GM23338 (cell line): ENCODE measurements around the gene TOLLIP. TPM values are rescaled to one million over a fixed set of nuclear protein-coding genes. Genes with fewer than 3 reads are reported as not detected.

Experiments
- ATAC-seq: fragments of 200-7000 bp; cut with Tn5 transposase; 3 replicates; pipeline ENCODE4 v1.9.1; 2020
- DNase-seq: peaks from one replicate; pipeline ENCODE4 v3.0.0-alpha.2; 2015; ENCODE audit warnings: low spot score
- H2AFZ ChIP-seq: fragments of 200-600 bp; sonication (generic); 2 replicates; pipeline ENCODE4 v1.8.0; 2016; ENCODE audit warnings: antibody characterized with exemption, mild to moderate bottlenecking, moderate library complexity
- H3F3A ChIP-seq: fragments of 200-600 bp; sonication (generic); replicated peaks from 2 replicates; pipeline ENCODE4 v1.8.0; 2017; ENCODE audit warnings: antibody characterized with exemption, mixed run types, low read depth
- H3K27ac ChIP-seq: fragments of 200-600 bp; sonication (generic); 2 replicates; pipeline ENCODE4 v1.6.1; 2016; ENCODE audit warnings: low read depth
- H3K27me3 ChIP-seq: fragments of 200-600 bp; sonication (generic); 2 replicates; pipeline ENCODE4 v1.8.0; 2016; ENCODE audit warnings: mild to moderate bottlenecking, mixed run types, moderate library complexity; ENCODE audit not compliant: insufficient read depth
- H3K36me3 ChIP-seq: fragments of 200-600 bp; sonication (generic); 2 replicates; pipeline ENCODE4 v1.8.0; 2016; ENCODE audit warnings: mild to moderate bottlenecking; ENCODE audit not compliant: insufficient read depth
- H3K4me1 ChIP-seq: fragments of 200-600 bp; sonication (generic); 2 replicates; pipeline ENCODE4 v1.8.0; 2016; ENCODE audit warnings: mild to moderate bottlenecking, moderate library complexity; ENCODE audit not compliant: insufficient read depth
- H3K4me2 ChIP-seq: fragments of 200-600 bp; sonication (generic); 2 replicates; pipeline ENCODE4 v1.7.1; 2017; ENCODE audit warnings: mixed run types
- H3K4me3 ChIP-seq: fragments of 200-600 bp; sonication (generic); 2 replicates; pipeline ENCODE4 v1.6.1; 2016; ENCODE audit warnings: mixed run types
- H3K79me2 ChIP-seq: fragments of 200-600 bp; sonication (generic); replicated peaks from 2 replicates; pipeline ENCODE4 v1.8.0; 2017; ENCODE audit warnings: mild to moderate bottlenecking; ENCODE audit not compliant: insufficient read depth
- H3K9me2 ChIP-seq: fragments of 200-600 bp; sonication (generic); 2 replicates; pipeline ENCODE4 v1.8.0; 2017; ENCODE audit not compliant: insufficient read depth
- H4K20me1 ChIP-seq: fragments of 200-600 bp; sonication (generic); replicated peaks from 2 replicates; pipeline ENCODE4 v1.8.0; 2017; ENCODE audit warnings: mild to moderate bottlenecking; ENCODE audit not compliant: insufficient read depth
- H3K27ac Mint-ChIP-seq: 2 replicates; pipeline ENCODE4 v1.8.0; 2020; ENCODE audit warnings: inconsistent platforms, mild to moderate bottlenecking, moderate library complexity, mixed read lengths
- H3K27me3 Mint-ChIP-seq: 3 replicates; pipeline ENCODE4 v1.8.0; 2022; ENCODE audit warnings: low read depth, mild to moderate bottlenecking, moderate library complexity, mixed read lengths, inconsistent platforms; ENCODE audit not compliant: insufficient read depth, poor library complexity
- H3K36me3 Mint-ChIP-seq: 3 replicates; pipeline ENCODE4 v1.8.0; 2021; ENCODE audit warnings: low read depth, mild to moderate bottlenecking, inconsistent platforms, moderate library complexity, mixed read lengths
- H3K4me1 Mint-ChIP-seq: 3 replicates; pipeline ENCODE4 v1.8.0; 2020; ENCODE audit warnings: mild to moderate bottlenecking, inconsistent platforms, mixed read lengths
- H3K4me3 Mint-ChIP-seq: 3 replicates; pipeline ENCODE4 v1.8.0; 2021; ENCODE audit warnings: moderate library complexity, mild to moderate bottlenecking, inconsistent platforms, mixed read lengths
- H3K9me3 Mint-ChIP-seq: 3 replicates; pipeline ENCODE4 v1.8.0; 2020; ENCODE audit warnings: moderate library complexity, mild to moderate bottlenecking, inconsistent platforms, mixed read lengths
- CREB1 ChIP-seq: fragments of 250-450 bp; sonication (Bioruptor Pico); IDR thresholded peaks from 2 replicates; pipeline ENCODE4 v1.5.0; 2020; ENCODE audit warnings: low read depth, mild to moderate bottlenecking, moderate library complexity
- EZH2 ChIP-seq: fragments of 200-600 bp; sonication (generic); IDR thresholded peaks from one replicate; pipeline ENCODE4 v1.8.0; 2017; ENCODE audit warnings: antibody characterized with exemption, mild to moderate bottlenecking, low read depth; ENCODE audit not compliant: unreplicated experiment
- EZH2phosphoT487 ChIP-seq: fragments of 200-600 bp; sonication (generic); IDR thresholded peaks from one replicate; pipeline ENCODE4 v1.8.1; 2018; ENCODE audit warnings: antibody characterized with exemption; ENCODE audit not compliant: unreplicated experiment
- JUNB ChIP-seq: IDR thresholded peaks from one replicate; pipeline ENCODE4 v1.6.1; 2016; ENCODE audit warnings: antibody characterized with exemption; ENCODE audit not compliant: unreplicated experiment
- NANOG ChIP-seq: IDR thresholded peaks from 2 replicates; pipeline ENCODE4 v1.6.1; 2016; ENCODE audit warnings: antibody characterized with exemption, borderline replicate concordance
- POLR2AphosphoS5 ChIP-seq: IDR thresholded peaks from 2 replicates; pipeline ENCODE4 v1.6.1; 2016; ENCODE audit warnings: antibody characterized with exemption, low read depth
- STAT1 ChIP-seq: IDR thresholded peaks from one replicate; pipeline ENCODE4 v1.6.1; 2016; ENCODE audit warnings: antibody characterized with exemption; ENCODE audit not compliant: unreplicated experiment
- ZNF114 ChIP-seq: fragments of 250-450 bp; sonication (Bioruptor Pico); IDR thresholded peaks from 2 replicates; pipeline ENCODE4 v1.5.0; 2020; ENCODE audit warnings: mild to moderate bottlenecking, moderate library complexity
- ZNF331 ChIP-seq: fragments of 250-450 bp; sonication (Bioruptor Pico); IDR thresholded peaks from 2 replicates; pipeline ENCODE4 v1.5.0; 2020; ENCODE audit warnings: low read depth, mild to moderate bottlenecking, moderate library complexity
- polyA plus RNA-seq: library from polyadenylated mRNA; unstranded; fragments of >200 nt; fragmentation: Nextera tagmentation; extraction: Ambion mirVana; gene quantifications from 2 replicates; pipeline ENCODE4 v1.2.1, GENCODE V29; 2016
- total RNA-seq: library from RNA; depleted of rRNA; stranded (reverse); fragments of >200 nt; shearing (Covaris generic); gene quantifications from 2 replicates; pipeline ENCODE4 v1.2.3, GENCODE V29; 2014
- TF ChIP-seq, protein P1 (sequence below): IDR thresholded peaks from one replicate; pipeline ENCODE4 v1.6.1; 2018; ENCODE audit warnings: antibody characterized with exemption; ENCODE audit not compliant: unreplicated experiment
- TF ChIP-seq, protein P2 (sequence below), 2 experiments: fragments of 200-600 bp in 1 of 2; sonication (generic) in 1 of 2; conservative IDR thresholded peaks; 2 replicates each; pipeline versions ENCODE4 v1.5.1 to v1.6.1; 2016 to 2017; ENCODE audit warnings: antibody characterized with exemption in 2 of 2, low read depth in 2 of 2, mild to moderate bottlenecking in 2 of 2, moderate library complexity in 1 of 2
- TF ChIP-seq, protein P3 (sequence below): IDR thresholded peaks from 2 replicates; pipeline ENCODE4 v1.6.1; 2016; ENCODE audit warnings: antibody characterized with exemption
- TF ChIP-seq, protein P4 (sequence below): fragments of 250-450 bp; sonication (Bioruptor Pico); IDR thresholded peaks from 2 replicates; pipeline ENCODE4 v1.5.0; 2020; ENCODE audit warnings: mild to moderate bottlenecking, moderate library complexity

TOLLIP gene
- total and polyA plus RNA-seq, 2 experiments from 2014 or later: 13.5 to 18.0 TPM

DNA sequence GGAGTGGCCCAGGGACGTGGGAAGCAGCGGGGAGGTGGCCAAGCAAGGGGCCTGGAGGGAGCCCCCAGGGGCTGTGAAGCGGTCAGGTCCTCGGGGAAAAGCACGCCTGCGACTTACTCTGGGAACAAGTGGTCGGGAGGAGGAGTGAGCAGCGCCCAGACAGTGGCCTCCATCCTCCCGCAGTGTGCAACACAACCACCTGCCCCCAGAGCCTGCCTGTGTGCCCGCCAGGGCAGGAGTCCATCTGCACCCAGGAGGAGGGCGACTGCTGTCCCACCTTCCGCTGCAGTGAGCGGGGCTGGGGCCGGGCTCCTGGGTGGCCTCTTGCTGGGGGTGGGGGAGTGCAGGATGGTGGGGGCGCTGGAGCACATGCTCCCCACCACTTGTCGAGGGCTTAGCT lies 51.5 kb downstream of the TOLLIP start:
- TF ChIP-seq, protein P1, sequence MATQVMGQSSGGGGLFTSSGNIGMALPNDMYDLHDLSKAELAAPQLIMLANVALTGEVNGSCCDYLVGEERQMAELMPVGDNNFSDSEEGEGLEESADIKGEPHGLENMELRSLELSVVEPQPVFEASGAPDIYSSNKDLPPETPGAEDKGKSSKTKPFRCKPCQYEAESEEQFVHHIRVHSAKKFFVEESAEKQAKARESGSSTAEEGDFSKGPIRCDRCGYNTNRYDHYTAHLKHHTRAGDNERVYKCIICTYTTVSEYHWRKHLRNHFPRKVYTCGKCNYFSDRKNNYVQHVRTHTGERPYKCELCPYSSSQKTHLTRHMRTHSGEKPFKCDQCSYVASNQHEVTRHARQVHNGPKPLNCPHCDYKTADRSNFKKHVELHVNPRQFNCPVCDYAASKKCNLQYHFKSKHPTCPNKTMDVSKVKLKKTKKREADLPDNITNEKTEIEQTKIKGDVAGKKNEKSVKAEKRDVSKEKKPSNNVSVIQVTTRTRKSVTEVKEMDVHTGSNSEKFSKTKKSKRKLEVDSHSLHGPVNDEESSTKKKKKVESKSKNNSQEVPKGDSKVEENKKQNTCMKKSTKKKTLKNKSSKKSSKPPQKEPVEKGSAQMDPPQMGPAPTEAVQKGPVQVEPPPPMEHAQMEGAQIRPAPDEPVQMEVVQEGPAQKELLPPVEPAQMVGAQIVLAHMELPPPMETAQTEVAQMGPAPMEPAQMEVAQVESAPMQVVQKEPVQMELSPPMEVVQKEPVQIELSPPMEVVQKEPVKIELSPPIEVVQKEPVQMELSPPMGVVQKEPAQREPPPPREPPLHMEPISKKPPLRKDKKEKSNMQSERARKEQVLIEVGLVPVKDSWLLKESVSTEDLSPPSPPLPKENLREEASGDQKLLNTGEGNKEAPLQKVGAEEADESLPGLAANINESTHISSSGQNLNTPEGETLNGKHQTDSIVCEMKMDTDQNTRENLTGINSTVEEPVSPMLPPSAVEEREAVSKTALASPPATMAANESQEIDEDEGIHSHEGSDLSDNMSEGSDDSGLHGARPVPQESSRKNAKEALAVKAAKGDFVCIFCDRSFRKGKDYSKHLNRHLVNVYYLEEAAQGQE: no peak
- no peak for TF ChIP-seq EZH2phosphoT487
- TF ChIP-seq, protein P2, sequence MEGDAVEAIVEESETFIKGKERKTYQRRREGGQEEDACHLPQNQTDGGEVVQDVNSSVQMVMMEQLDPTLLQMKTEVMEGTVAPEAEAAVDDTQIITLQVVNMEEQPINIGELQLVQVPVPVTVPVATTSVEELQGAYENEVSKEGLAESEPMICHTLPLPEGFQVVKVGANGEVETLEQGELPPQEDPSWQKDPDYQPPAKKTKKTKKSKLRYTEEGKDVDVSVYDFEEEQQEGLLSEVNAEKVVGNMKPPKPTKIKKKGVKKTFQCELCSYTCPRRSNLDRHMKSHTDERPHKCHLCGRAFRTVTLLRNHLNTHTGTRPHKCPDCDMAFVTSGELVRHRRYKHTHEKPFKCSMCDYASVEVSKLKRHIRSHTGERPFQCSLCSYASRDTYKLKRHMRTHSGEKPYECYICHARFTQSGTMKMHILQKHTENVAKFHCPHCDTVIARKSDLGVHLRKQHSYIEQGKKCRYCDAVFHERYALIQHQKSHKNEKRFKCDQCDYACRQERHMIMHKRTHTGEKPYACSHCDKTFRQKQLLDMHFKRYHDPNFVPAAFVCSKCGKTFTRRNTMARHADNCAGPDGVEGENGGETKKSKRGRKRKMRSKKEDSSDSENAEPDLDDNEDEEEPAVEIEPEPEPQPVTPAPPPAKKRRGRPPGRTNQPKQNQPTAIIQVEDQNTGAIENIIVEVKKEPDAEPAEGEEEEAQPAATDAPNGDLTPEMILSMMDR (conservative IDR thresholded peaks at IDR 0.05; ENCODE audit: low read depth in 2 of 2): no peak
- no peak for TF ChIP-seq JUNB
- TF ChIP-seq, protein P3, sequence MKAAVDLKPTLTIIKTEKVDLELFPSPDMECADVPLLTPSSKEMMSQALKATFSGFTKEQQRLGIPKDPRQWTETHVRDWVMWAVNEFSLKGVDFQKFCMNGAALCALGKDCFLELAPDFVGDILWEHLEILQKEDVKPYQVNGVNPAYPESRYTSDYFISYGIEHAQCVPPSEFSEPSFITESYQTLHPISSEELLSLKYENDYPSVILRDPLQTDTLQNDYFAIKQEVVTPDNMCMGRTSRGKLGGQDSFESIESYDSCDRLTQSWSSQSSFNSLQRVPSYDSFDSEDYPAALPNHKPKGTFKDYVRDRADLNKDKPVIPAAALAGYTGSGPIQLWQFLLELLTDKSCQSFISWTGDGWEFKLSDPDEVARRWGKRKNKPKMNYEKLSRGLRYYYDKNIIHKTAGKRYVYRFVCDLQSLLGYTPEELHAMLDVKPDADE: no peak
- TF ChIP-seq, protein P4, sequence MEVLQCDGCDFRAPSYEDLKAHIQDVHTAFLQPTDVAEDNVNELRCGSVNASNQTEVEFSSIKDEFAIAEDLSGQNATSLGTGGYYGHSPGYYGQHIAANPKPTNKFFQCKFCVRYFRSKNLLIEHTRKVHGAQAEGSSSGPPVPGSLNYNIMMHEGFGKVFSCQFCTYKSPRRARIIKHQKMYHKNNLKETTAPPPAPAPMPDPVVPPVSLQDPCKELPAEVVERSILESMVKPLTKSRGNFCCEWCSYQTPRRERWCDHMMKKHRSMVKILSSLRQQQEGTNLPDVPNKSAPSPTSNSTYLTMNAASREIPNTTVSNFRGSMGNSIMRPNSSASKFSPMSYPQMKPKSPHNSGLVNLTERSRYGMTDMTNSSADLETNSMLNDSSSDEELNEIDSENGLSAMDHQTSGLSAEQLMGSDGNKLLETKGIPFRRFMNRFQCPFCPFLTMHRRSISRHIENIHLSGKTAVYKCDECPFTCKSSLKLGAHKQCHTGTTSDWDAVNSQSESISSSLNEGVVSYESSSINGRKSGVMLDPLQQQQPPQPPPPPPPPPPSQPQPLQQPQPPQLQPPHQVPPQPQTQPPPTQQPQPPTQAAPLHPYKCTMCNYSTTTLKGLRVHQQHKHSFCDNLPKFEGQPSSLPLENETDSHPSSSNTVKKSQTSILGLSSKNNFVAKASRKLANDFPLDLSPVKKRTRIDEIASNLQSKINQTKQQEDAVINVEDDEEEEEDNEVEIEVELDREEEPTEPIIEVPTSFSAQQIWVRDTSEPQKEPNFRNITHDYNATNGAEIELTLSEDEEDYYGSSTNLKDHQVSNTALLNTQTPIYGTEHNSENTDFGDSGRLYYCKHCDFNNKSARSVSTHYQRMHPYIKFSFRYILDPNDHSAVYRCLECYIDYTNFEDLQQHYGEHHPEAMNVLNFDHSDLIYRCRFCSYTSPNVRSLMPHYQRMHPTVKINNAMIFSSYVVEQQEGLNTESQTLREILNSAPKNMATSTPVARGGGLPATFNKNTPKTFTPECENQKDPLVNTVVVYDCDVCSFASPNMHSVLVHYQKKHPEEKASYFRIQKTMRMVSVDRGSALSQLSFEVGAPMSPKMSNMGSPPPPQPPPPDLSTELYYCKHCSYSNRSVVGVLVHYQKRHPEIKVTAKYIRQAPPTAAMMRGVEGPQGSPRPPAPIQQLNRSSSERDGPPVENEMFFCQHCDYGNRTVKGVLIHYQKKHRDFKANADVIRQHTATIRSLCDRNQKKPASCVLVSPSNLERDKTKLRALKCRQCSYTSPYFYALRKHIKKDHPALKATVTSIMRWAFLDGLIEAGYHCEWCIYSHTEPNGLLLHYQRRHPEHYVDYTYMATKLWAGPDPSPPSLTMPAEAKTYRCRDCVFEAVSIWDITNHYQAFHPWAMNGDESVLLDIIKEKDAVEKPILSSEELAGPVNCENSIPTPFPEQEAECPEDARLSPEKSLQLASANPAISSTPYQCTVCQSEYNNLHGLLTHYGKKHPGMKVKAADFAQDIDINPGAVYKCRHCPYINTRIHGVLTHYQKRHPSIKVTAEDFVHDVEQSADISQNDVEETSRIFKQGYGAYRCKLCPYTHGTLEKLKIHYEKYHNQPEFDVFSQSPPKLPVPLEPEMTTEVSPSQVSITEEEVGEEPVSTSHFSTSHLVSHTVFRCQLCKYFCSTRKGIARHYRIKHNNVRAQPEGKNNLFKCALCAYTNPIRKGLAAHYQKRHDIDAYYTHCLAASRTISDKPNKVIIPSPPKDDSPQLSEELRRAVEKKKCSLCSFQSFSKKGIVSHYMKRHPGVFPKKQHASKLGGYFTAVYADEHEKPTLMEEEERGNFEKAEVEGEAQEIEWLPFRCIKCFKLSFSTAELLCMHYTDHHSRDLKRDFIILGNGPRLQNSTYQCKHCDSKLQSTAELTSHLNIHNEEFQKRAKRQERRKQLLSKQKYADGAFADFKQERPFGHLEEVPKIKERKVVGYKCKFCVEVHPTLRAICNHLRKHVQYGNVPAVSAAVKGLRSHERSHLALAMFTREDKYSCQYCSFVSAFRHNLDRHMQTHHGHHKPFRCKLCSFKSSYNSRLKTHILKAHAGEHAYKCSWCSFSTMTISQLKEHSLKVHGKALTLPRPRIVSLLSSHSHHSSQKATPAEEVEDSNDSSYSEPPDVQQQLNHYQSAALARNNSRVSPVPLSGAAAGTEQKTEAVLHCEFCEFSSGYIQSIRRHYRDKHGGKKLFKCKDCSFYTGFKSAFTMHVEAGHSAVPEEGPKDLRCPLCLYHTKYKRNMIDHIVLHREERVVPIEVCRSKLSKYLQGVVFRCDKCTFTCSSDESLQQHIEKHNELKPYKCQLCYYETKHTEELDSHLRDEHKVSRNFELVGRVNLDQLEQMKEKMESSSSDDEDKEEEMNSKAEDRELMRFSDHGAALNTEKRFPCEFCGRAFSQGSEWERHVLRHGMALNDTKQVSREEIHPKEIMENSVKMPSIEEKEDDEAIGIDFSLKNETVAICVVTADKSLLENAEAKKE: no peak
- TF ChIP-seq ZNF114 (CRISPR knock-in tag): no peak
- TF ChIP-seq EZH2: no peak
- TF ChIP-seq NANOG: no peak
- no peak for TF ChIP-seq STAT1
- no peak for TF ChIP-seq ZNF331 (CRISPR knock-in tag)
- no peak for TF ChIP-seq CREB1 (CRISPR knock-in tag)
- no peak for TF ChIP-seq POLR2AphosphoS5
- H3K4me3 Mint-ChIP-seq: no peak overlapping the region
- H4K20me1 ChIP-seq: no peaks in the 10 kb centered on the region
- peaks cover 9% of the 10 kb centered on the region for H3K27me3 Mint-ChIP-seq
- peaks cover 6% of the 10 kb centered on the region for H3K9me3 Mint-ChIP-seq
- no peaks in the 10 kb centered on the region; the same call in 1 of the 2 replicates for H3K4me1 ChIP-seq
- H3K4me3 ChIP-seq: no peak overlapping the region
- peaks cover 5% of the 10 kb centered on the region; the same call in 1 of the 3 replicates for H3K36me3 Mint-ChIP-seq
- H3K27me3 ChIP-seq: no peaks in the 10 kb centered on the region
- H3K9me2 ChIP-seq: no peaks in the 10 kb centered on the region
- peaks cover 2% of the 10 kb centered on the region; the same call in 1 of the 3 replicates for H3K4me1 Mint-ChIP-seq
- no peaks in the 10 kb centered on the region for H3K79me2 ChIP-seq
- no peaks in the 10 kb centered on the region for H3K36me3 ChIP-seq
- no peak overlapping the region for H3K4me2 ChIP-seq
- no peaks in the 10 kb centered on the region for H3F3A ChIP-seq
- no peak overlapping the region for H3K27ac Mint-ChIP-seq
- ATAC-seq: no peak
- no peak overlapping the region for H3K27ac ChIP-seq
- no peak overlapping the region for H2AFZ ChIP-seq
- DNase-seq: no peak
